WTC11 (cell line): ENCODE measurements around the gene VTN.

ENCODE experiments used
- ATF1 ChIP-seq: sonication (generic); formaldehyde crosslinking; IDR thresholded peaks from 2 replicates; pipeline ENCODE4 v1.8.1; 2023; ENCODE audit warnings: mild to moderate bottlenecking, moderate library complexity, missing genetic modification reagents
- CTCF ChIP-seq: fragments of 200-600 bp; IDR thresholded peaks from 2 replicates; pipeline ENCODE4 v1.8.0; 2022; ENCODE audit warnings: antibody characterized with exemption
- IRF1 ChIP-seq: sonication (generic); formaldehyde crosslinking; IDR thresholded peaks from 2 replicates; pipeline ENCODE4 v1.8.0; 2023; ENCODE audit warnings: missing genetic modification reagents
- NFYB ChIP-seq: sonication (generic); formaldehyde crosslinking; conservative IDR thresholded peaks from 2 replicates; pipeline ENCODE4 v1.8.0; 2022; ENCODE audit warnings: low read depth, missing genetic modification reagents
- SP1 ChIP-seq: sonication (generic); formaldehyde crosslinking; conservative IDR thresholded peaks from 2 replicates; pipeline ENCODE4 v1.8.1; 2022; ENCODE audit warnings: missing genetic modification reagents
- STAT6 ChIP-seq: sonication (generic); formaldehyde crosslinking; conservative IDR thresholded peaks from 2 replicates; pipeline ENCODE4 v1.8.1; 2023; ENCODE audit warnings: mild to moderate bottlenecking, low read depth, missing genetic modification reagents, moderate library complexity
- TEAD4 ChIP-seq: sonication (generic); formaldehyde crosslinking; IDR thresholded peaks from 2 replicates; pipeline ENCODE4 v1.8.0; 2022; ENCODE audit warnings: mild to moderate bottlenecking, missing genetic modification reagents
- USF2 ChIP-seq: sonication (generic); formaldehyde crosslinking; IDR thresholded peaks from 2 replicates; pipeline ENCODE4 v1.8.1; 2023; ENCODE audit warnings: mild to moderate bottlenecking, missing genetic modification reagents, moderate library complexity
- ZBTB43 ChIP-seq: sonication (generic); formaldehyde crosslinking; IDR thresholded peaks from 2 replicates; pipeline ENCODE4 v1.8.1; 2023; ENCODE audit warnings: mild to moderate bottlenecking, missing genetic modification reagents

- TF ChIP-seq CTCF = no peak
- no peak for TF ChIP-seq IRF1
- TF ChIP-seq ZBTB43 (CRISPR knock-in tag) = no peak
- TF ChIP-seq TEAD4 = no peak
- no peak for TF ChIP-seq ATF1 (CRISPR knock-in tag)
- TF ChIP-seq USF2 (CRISPR knock-in tag) = no peak
- TF ChIP-seq SP1 (CRISPR knock-in tag) = no peak
- TF ChIP-seq STAT6 (CRISPR knock-in tag) = no peak
- no peak for TF ChIP-seq NFYB (CRISPR knock-in tag)
These were observed 6.1 kb downstream of the VTN start for GRCh38 chr17:28363776-28364650.
